Measurements from ENCODE around the gene MED27.

GRCh38 chr9:131994364-131995125, 85.1 kb downstream of the MED27 start:
- TF ChIP-seq, protein P1, sequence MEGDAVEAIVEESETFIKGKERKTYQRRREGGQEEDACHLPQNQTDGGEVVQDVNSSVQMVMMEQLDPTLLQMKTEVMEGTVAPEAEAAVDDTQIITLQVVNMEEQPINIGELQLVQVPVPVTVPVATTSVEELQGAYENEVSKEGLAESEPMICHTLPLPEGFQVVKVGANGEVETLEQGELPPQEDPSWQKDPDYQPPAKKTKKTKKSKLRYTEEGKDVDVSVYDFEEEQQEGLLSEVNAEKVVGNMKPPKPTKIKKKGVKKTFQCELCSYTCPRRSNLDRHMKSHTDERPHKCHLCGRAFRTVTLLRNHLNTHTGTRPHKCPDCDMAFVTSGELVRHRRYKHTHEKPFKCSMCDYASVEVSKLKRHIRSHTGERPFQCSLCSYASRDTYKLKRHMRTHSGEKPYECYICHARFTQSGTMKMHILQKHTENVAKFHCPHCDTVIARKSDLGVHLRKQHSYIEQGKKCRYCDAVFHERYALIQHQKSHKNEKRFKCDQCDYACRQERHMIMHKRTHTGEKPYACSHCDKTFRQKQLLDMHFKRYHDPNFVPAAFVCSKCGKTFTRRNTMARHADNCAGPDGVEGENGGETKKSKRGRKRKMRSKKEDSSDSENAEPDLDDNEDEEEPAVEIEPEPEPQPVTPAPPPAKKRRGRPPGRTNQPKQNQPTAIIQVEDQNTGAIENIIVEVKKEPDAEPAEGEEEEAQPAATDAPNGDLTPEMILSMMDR (IDR thresholded peaks at IDR 0.05), result no peak
- TF ChIP-seq POLR2A (IDR thresholded peaks at IDR 0.05), result no peak
